RPMI7951 (cell line): ENCODE measurements around the gene MYH13. TPM values are rescaled to one million over a fixed set of nuclear protein-coding genes. Genes with fewer than 3 reads are reported as not detected.
"Not testable (repeated sequence)": the region's sequence is repeated elsewhere in the genome, so short reads cannot be mapped to it uniquely, and the experiment has no call there.

Source experiments
- DNase-seq: peaks from one replicate; pipeline ENCODE4 v3.0.0-alpha.2; 2012; ENCODE audit warnings: low read depth
- total RNA-seq: library from RNA; depleted of rRNA; stranded (reverse); fragments of >200 nt; shearing (Covaris generic); gene quantifications from 2 replicates; pipeline ENCODE4 v1.2.3, GENCODE V29; 2014

Gene MYH13
- total RNA-seq, 1 experiment from 2014 or later, result not detected

GRCh38 chr17:10304758-10305300 is 68.0 kb downstream of the MYH13 start:
- no peak for DNase-seq

- no peak for DNase-seq
Measured at GRCh38 chr17:10297691-10298090, 75.1 kb downstream of the MYH13 start.

GRCh38 chr17:10295728-10296343 is 77.0 kb downstream of the MYH13 start:
- DNase-seq, result peak; percentile 54

- no peak for DNase-seq
Measured at GRCh38 chr17:10294180-10294579, 78.6 kb downstream of the MYH13 start.

GRCh38 chr17:10292057-10292937 is 80.5 kb downstream of the MYH13 start:
- peak; percentile 79 for DNase-seq

GRCh38 chr17:10291576-10291975 is 81.2 kb downstream of the MYH13 start:
- DNase-seq, result not testable (repeated sequence)

GRCh38 chr17:10290041-10290440 is 82.8 kb downstream of the MYH13 start:
- DNase-seq, result peak; percentile 44

- DNase-seq, result peak; percentile 21
Measured at GRCh38 chr17:10286324-10286723, 86.5 kb downstream of the MYH13 start.

- DNase-seq, result no peak
Measured at GRCh38 chr17:10285896-10286295, 86.9 kb downstream of the MYH13 start.

- no peak for DNase-seq
Measured at GRCh38 chr17:10280068-10280467, 92.7 kb downstream of the MYH13 start.

GRCh38 chr17:10278218-10278617 is 94.6 kb downstream of the MYH13 start:
- peak; percentile 32 for DNase-seq

- DNase-seq, result no peak
Measured at GRCh38 chr17:10276436-10276835, 96.4 kb downstream of the MYH13 start.

GRCh38 chr17:10275418-10275817 is 97.4 kb downstream of the MYH13 start:
- DNase-seq, result no peak

- DNase-seq, result peak; percentile 25
Measured at GRCh38 chr17:10271106-10271562, 101.7 kb downstream of the MYH13 start.

- DNase-seq, result peak; percentile 37
Measured at GRCh38 chr17:10270258-10270657, 102.5 kb downstream of the MYH13 start.

- no peak for DNase-seq
Measured at GRCh38 chr17:10268005-10268404, 104.8 kb downstream of the MYH13 start.

GRCh38 chr17:10266296-10266876 is 106.4 kb downstream of the MYH13 start:
- no peak for DNase-seq

- DNase-seq, result peak; percentile 73
Measured at GRCh38 chr17:10265100-10265810, 107.6 kb downstream of the MYH13 start.

GRCh38 chr17:10264051-10264450 is 108.8 kb downstream of the MYH13 start:
- DNase-seq, result no peak

GRCh38 chr17:10262451-10262850 is 110.4 kb downstream of the MYH13 start:
- no peak for DNase-seq

GRCh38 chr17:10261098-10261497 is 111.7 kb downstream of the MYH13 start:
- no peak for DNase-seq
